Nucleus accumbens (tissue), 56 donors: ENCODE results near the gene C11orf42.
A peak's percentile ranks its signal among the peaks of the same experiment; 100 is the strongest.
"Not testable (repeated sequence)": the region's sequence is repeated elsewhere in the genome, so short reads cannot be mapped to it uniquely, and the experiment has no call there.

ENCODE experiments used
- DNase-seq, 56 donors: peaks; one replicate each; lab custom pipeline; 2025; lab: John Stamatoyannopoulos, UW

The C11orf42 gene

GRCh38 chr11:6217722-6218121 is 12.4 kb downstream of the C11orf42 start:
- no peak for DNase-seq

- DNase-seq: peak in 3 of 56 donors; percentile 15 to 30 (median 24)
Observed at GRCh38 chr11:6219359-6219758, 14.0 kb downstream of the C11orf42 start.

DNA sequence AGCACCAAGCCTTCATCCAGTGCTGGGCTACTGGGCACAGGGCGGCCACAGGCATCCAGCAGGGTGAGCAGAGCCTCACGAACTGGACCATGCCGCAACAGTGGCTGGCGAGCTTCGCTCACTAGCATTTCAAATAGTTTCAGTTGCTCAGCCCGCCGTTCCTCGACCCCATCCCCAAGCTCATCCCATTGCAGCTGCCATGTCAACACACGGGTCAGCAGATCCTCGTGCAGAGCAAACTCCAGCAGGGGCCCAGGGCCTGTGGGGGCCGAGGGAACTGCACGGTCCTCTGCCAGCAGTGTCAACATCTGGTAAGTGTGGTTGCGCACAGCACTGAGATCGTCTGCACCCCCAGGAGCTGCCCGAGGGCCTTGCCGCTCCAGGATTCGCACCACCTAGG is 18.5 kb downstream of the C11orf42 start:
- no peak for DNase-seq

DNA sequence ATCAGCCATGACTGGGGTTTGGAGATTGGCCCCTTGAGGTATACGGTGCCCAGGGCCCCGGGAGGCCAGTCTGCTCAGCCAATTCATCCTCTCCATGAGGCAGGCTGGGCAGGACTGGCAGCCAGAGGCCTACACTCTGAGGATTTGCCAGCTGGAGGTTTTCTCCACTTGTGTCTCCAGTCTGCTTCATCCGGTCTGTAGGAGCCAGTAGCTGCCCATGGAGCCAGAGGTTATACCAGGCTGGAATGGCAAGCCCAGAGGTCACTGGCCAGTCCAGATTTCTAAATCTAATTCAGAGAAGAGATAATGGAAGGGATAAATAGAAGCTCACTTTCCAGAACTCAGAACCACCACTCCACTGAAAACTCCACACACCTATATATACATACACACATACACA is 19.1 kb downstream of the C11orf42 start:
- no peak for DNase-seq

GRCh38 chr11:6225024-6225423 is 19.7 kb downstream of the C11orf42 start:
- no peak for DNase-seq

DNA sequence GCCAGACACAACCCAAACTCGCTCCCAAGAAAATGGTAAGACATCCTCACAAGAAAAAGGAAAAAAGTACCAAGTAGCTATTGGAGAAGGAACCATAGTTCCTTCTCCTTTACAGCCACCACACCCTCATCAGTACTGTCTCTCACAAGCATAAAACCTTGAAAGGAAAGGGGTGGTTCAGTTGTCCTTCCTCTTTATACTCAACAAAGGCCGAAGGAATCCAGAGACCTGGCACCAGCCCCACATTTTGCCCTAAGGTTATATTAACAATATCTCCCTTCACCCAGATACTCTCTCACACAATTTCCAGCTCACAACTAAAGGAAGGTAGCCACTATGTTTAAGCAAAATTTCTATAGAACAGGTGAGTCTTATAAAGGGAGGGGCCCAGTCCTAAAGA is 20.5 kb downstream of the C11orf42 start:
- no peak for DNase-seq

DNA sequence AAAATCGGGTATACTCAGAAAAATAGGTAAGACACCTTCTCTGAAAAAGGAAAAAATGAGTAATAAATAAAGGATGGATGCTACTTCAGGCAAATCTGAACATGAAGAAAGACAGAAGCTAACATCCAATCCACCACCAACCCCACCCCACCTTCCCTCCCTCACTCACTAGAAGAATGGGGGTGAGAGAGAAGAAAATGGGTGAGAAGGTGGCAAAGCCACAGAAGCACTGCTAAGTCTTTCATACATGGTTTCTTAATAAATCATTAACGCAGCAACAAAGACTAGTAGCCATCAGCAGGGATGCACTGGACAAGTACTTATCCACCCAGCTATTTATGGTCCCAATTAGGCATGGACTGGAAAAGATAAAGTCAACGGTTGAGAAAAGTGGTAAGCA is 23.2 kb downstream of the C11orf42 start:
- no peak for DNase-seq

DNA sequence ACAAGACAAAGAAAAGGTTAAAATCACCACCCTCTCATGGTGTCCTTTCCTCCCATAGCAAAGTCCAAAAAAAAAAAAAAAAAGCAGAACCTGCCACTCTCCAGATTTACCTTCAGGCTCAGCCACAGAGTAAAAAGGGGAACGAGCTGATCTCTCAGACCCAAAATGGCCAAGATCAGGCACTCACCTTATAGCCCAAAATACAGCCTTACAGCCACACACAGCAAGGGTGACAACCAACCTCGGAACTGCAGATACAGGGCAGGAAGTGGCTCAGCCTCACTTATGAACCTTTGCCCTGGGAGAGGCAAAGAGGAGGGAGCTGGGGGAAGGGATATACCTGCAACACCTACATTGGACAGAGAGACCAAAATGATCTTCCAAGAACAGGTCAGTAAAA is 24.6 kb downstream of the C11orf42 start:
- no peak for DNase-seq

DNA sequence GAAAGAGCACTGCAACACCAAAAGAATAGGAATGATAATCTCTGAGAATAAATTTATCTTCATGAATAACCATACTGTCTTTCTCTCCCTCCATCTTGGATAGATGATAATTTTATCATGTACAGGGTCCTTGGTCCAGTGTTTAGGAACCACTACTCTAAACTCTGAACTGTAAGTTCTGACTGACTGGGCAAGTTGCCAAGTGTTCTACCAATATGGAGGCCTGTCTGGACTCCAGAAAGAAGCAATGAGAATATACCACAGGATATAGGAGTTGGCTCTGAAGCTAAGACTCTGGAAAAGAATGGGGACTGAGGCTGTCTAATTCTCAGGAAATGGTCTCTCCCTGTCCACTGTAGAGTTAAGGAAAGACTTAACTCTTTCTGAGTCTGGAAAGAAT is 27.5 kb downstream of the C11orf42 start:
- DNase-seq: no peak

DNA sequence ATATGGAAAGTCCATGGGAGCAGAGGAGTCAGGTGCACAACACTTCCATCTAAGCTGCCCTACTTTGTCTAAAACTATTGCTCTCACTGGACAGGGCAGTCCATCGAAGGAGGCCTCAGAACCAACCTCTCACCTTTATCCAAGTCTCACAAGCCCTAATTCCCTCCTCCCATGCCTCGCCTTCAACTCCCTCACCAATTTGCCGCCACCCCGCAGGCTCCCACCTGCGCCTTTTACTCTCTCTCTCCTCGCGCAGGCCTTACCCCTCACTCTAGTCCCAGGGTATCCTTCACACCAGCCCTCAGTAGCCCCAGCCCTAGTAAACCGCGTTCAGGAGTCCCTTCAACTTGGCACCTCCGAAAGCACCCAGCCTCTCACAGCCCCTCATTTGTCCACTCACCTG is 28.6 kb downstream of the C11orf42 start:
- peak in 1 of 56 donors; percentile 53 for DNase-seq

DNA sequence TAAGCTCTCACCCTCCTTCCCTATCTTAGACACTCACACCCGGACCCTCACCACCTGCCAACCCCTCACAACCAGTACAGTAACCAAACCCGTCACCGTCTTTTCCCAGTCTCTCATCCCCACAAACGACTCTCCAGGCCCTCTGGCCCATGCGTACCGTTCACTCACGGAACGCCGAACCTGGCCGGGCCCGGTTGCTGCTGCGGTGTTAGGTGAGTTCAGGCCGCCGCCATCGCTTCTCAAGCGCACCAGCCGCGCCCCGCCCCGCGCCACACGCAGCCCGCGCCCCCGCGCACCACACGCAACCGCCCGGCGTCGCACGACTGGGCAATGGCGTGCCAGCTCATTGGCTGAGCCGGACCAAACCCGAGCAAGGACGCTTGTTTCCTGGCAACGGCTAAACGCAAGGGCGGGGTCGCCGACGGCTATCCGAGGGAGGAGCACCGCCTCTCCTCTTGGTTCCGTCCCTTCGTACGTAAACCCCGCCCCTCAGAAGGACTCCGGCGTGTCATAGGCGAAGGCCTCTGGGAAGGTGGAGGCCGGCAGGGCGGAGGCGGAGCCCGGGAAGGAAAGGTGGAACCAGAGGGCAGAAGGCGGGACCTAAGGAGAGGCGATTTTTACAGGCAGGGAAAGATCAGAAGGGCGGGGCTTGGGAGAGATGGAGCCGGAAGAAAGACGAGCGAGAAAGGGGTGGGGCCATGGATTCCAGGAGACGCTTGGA is 29.2 kb downstream of the C11orf42 start, which contains the start of gene FHIP1B:
FHIP1B (minus strand) TSS at position 250 of the 721 bp plus-strand sequence. CDS start 10,120 bp downstream, outside the sequence.
- DNase-seq: peak; percentile 81 to 100 (median 100)

DNA sequence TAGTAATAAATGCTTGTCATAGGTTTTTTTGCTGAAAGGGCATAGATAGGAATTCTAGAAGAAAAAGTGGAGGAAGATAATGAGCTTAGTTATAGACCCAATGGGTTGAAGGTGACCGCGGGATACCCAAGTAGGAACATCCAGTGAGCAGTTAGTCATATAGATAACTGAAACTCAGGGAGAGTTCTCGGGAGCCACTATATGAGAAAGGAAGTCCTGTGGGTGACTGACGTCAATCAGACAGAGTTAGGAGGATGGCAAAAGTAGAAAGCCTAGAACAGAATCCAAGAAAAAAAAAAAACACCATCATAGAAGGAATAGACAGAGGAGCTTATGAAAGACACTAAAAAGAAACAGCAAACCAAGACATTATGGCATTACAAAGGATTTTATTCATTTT is 31.9 kb downstream of the C11orf42 start:
- no peak for DNase-seq

GRCh38 chr11:6237761-6238302 is 32.5 kb downstream of the C11orf42 start:
- DNase-seq: no peak

DNA sequence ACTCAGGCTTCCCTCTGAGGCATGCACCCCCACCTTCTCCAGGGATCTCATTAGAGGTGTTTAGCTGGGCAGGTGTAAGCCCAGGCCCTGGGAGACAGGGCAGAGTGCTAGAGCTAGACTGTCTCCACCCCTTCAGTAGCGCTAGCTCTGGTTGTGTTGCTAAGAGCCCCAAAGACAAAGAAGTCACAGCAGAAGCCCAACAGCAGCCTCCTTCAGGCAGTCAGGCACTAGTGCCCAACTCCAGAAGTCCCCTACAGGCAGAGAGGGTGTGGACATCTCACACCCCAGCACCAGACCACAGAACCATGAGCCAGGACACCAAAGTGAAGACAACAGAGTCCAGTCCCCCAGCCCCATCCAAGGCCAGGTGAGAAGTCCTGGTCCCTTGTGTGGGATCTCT is 33.5 kb downstream of the C11orf42 start, which contains the start of gene CNGA4:
CNGA4 (plus strand) TSS at position 188 of the 400 bp plus-strand sequence; CDS start at position 306, 118 bp downstream.
- DNase-seq: no peak

DNA sequence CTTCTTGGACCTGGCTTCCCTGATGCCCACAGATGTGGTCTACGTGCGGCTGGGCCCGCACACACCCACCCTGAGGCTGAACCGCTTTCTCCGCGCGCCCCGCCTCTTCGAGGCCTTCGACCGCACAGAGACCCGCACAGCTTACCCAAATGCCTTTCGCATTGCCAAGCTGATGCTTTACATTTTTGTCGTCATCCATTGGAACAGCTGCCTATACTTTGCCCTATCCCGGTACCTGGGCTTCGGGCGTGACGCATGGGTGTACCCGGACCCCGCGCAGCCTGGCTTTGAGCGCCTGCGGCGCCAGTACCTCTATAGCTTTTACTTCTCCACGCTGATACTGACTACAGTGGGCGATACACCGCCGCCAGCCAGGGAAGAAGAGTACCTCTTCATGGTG is 34.8 kb downstream of the C11orf42 start:
- DNase-seq: no peak

DNA sequence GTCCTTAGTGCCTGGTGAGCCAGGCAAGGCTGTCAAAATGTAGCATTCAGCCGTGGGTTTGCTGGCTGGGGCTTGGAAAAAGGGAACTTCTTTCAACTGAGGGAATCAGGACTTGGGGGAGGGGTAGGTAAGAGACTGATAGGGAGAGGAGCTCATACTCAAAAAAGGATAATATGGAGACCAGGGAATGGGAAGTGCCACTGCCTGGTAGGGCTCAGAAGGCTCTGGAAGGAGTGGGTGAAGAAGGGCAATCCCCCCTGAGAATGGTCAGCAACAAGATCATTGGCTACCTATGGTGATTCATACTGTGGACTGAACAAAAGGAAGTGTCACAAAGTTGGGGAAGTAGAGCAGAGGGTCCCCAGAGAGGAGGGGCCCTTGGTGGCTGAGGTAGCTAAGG is 35.4 kb downstream of the C11orf42 start:
- DNase-seq: no peak

DNA sequence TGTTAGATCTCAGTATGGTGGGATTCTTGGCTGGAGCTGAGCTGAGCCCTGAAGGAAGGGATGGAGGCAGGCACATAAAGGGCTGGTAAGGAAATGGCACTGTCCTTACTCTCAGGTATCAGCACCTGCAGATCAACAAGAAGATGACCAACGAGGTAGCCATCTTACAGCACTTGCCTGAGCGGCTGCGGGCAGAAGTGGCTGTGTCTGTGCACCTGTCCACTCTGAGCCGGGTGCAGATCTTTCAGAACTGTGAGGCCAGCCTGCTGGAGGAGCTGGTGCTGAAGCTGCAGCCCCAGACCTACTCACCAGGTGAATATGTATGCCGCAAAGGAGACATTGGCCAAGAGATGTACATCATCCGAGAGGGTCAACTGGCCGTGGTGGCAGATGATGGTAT is 36.0 kb downstream of the C11orf42 start:
- DNase-seq: no peak

GRCh38 chr11:6245536-6245935 is 40.2 kb downstream of the C11orf42 start:
- DNase-seq: no peak

- no peak for DNase-seq
Observed at GRCh38 chr11:6248248-6248647, 42.9 kb downstream of the C11orf42 start.

DNA sequence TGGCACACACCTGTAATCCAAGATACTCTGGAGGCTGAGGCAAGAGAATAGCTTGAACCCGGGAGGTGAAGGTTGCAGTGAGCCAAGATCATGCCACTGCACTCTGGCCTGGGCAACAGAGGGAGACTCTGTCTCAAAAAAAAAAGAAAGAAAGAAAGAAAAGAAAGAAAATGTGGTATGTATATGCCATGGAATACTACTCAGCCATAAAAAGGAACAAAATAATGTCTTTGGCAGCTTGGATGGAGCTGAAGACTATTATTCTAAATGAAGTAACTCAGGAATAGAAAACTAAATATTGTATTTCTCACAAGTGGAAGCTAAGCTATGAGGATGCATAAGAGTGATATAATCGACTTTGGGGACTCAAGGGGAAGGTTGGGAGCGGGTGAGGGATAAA is 43.5 kb downstream of the C11orf42 start:
- not testable (repeated sequence) for DNase-seq

GRCh38 chr11:6249770-6250555 is 44.6 kb downstream of the C11orf42 start:
- peak in 6 of 56 donors; percentile 9 to 30 (median 15) for DNase-seq
